HCT116 (cell line): ENCODE data around the gene USP24. TPM values are rescaled to one million over a fixed set of nuclear protein-coding genes. Genes with fewer than 3 reads are reported as not detected.

Source experiments
- ATAC-seq: fragments of 200-7000 bp; cut with Tn5 transposase; 2 replicates; pipeline ENCODE4 v1.9.1; 2020; ENCODE audit warnings: mild to moderate bottlenecking, moderate library complexity
- BruUV-seq: library from RNA; stranded (reverse); fragments of 400-500 nt; replicated peaks from 2 replicates; lab custom pipeline; 2021; lab: Mats Ljungman, UMichigan
- CTCF ChIA-PET: fragments of 300-600 bp; sonication (Branson Sonifier 250); formaldehyde crosslinking; loops from one replicate; lab custom pipeline; 2021; ENCODE audit warnings: antibody characterized with exemption; lab: Charles Lee
- POLR2A ChIA-PET: fragments of 300-600, 350-600 bp; sonication (Branson Sonifier 250); formaldehyde crosslinking; loops from one replicate; lab custom pipeline; 2021; ENCODE audit warnings: antibody characterized with exemption; lab: Charles Lee
- RAD21 ChIA-PET, 2 experiments: fragments of 300-600 bp; sonication (Branson Sonifier 250); formaldehyde crosslinking; loops; one replicate each; lab custom pipeline; 2023; ENCODE audit warnings: low total read pairs in 2 of 2; ENCODE audit not compliant: uncharacterized antibody in 2 of 2, unreplicated experiment in 2 of 2, low non-redundant PET in 1 of 2; lab: Charles Lee
- DNase-seq: peaks from one replicate; pipeline ENCODE4 v3.0.0-alpha.2; 2010; ENCODE audit warnings: low read depth, low spot score
- H2AFZ ChIP-seq: fragments of 200-600 bp; shearing (Covaris generic), sonication (generic); 2 replicates; pipeline ENCODE4 v1.6.1; 2017; ENCODE audit warnings: low read depth, mixed run types, mixed read lengths, antibody characterized with exemption, low read length; ENCODE audit not compliant: poor library complexity, severe bottlenecking
- H3K27ac ChIP-seq: 2 replicates; pipeline ENCODE4 v1.5.1; 2012; ENCODE audit warnings: low read depth, low read length
- H3K27me3 ChIP-seq: fragments of 200-600 bp; sonication (generic); 2 replicates; pipeline ENCODE4 v1.6.1; 2016; ENCODE audit warnings: mixed run types, low read length, mixed read lengths; ENCODE audit not compliant: insufficient read depth
- H3K36me3 ChIP-seq, 2 experiments: fragments of 200-500 bp in 1 of 2; fragments of 200-600 bp in 1 of 2; sonication (Bioruptor generic) in 1 of 2; sonication (generic) in 1 of 2; 2 replicates each; pipeline versions ENCODE4 v1.5.1 to v1.6.1; 2014 to 2016; ENCODE audit warnings: low read length in 2 of 2, inconsistent platforms in 1 of 2, mixed read lengths in 1 of 2, mixed run types in 1 of 2; ENCODE audit not compliant: insufficient read depth in 2 of 2, control insufficient read depth in 1 of 2
- H3K4me1 ChIP-seq, 2 experiments: fragments of 200-600 bp in 1 of 2; sonication (generic) in 1 of 2; 2 replicates each; pipeline versions ENCODE4 v1.5.1 to v1.6.1; 2012 to 2017; ENCODE audit warnings: low read length in 2 of 2, inconsistent platforms in 1 of 2, mild to moderate bottlenecking in 1 of 2, mixed read lengths in 1 of 2, mixed run types in 1 of 2, moderate library complexity in 1 of 2; ENCODE audit not compliant: insufficient read depth in 2 of 2, control insufficient read depth in 1 of 2
- H3K4me2 ChIP-seq: fragments of 200-600 bp; sonication (generic); 2 replicates; pipeline ENCODE4 v1.6.1; 2017; ENCODE audit warnings: mixed run types, low read length, mixed read lengths
- H3K4me3 ChIP-seq, 2 experiments: fragments of 200-600 bp in 1 of 2; sonication (generic) in 1 of 2; replicated peaks in 1 of 2; 2 replicates each; pipeline ENCODE4 v1.5.1; 2011 to 2016; ENCODE audit warnings: low read length in 2 of 2, control low read depth in 1 of 2, low read depth in 1 of 2, mild to moderate bottlenecking in 1 of 2, mixed read lengths in 1 of 2, mixed run types in 1 of 2
- H3K79me2 ChIP-seq: fragments of 200-600 bp; sonication (generic); 2 replicates; pipeline ENCODE4 v1.6.1; 2017; ENCODE audit warnings: mild to moderate bottlenecking, mixed run types, low read length, moderate library complexity, mixed read lengths; ENCODE audit not compliant: insufficient read depth
- H3K9ac ChIP-seq: fragments of 200-600 bp; sonication (generic); 2 replicates; pipeline ENCODE4 v1.6.1; 2016; ENCODE audit warnings: low read length, mixed read lengths
- H3K9me2 ChIP-seq: fragments of 200-600 bp; sonication (generic), shearing (Covaris generic); 2 replicates; pipeline ENCODE4 v1.6.1; 2017; ENCODE audit warnings: mixed run types, mild to moderate bottlenecking, moderate library complexity; ENCODE audit not compliant: insufficient read depth
- H3K9me3 ChIP-seq, 2 experiments: fragments of 200-500 bp in 1 of 2; fragments of 200-600 bp in 1 of 2; sonication (Bioruptor generic) in 1 of 2; sonication (generic) in 1 of 2; 2 replicates each; pipeline ENCODE4 v1.6.1; 2014 to 2017; ENCODE audit warnings: low read length in 2 of 2, mixed read lengths in 2 of 2, inconsistent platforms in 1 of 2, low read depth in 1 of 2, mild to moderate bottlenecking in 1 of 2, mixed run types in 1 of 2, moderate library complexity in 1 of 2; ENCODE audit not compliant: control insufficient read depth in 1 of 2, insufficient read depth in 1 of 2
- H4K20me1 ChIP-seq: fragments of 200-600 bp; sonication (generic), shearing (Covaris generic); 2 replicates; pipeline ENCODE4 v1.6.1; 2017; ENCODE audit warnings: mixed run types, mild to moderate bottlenecking, moderate library complexity; ENCODE audit not compliant: insufficient read depth
- CBX3 ChIP-seq: IDR thresholded peaks from 2 replicates; pipeline ENCODE4 v1.6.1; 2012; ENCODE audit warnings: low read depth
- EGR1 ChIP-seq: IDR thresholded peaks from 2 replicates; pipeline ENCODE4 v1.6.1; 2012; ENCODE audit warnings: low read depth
- EZH2phosphoT487 ChIP-seq: fragments of 200-600 bp; IDR thresholded peaks from 2 replicates; pipeline ENCODE4 v1.6.1; 2018; ENCODE audit warnings: antibody characterized with exemption, borderline replicate concordance
- FOSL1 ChIP-seq: IDR thresholded peaks from 2 replicates; pipeline ENCODE4 v1.6.1; 2012; ENCODE audit warnings: low read depth
- POLR2A ChIP-seq: IDR thresholded peaks from 2 replicates; pipeline ENCODE4 v1.7.0; 2011; ENCODE audit warnings: borderline replicate concordance; ENCODE audit not compliant: insufficient read depth, insufficient read length; ENCODE audit errors: extremely low read depth
- REST ChIP-seq: IDR thresholded peaks from 2 replicates; pipeline ENCODE4 v1.6.1; 2012; ENCODE audit warnings: low read depth
- ZNF274 ChIP-seq: fragments of 200-500 bp; sonication (Bioruptor generic); IDR thresholded peaks from 2 replicates; pipeline ENCODE4 v1.6.1; 2014; ENCODE audit warnings: mild to moderate bottlenecking, low read depth, low read length, inconsistent platforms
- intact Hi-C: fragments of 100-400 bp; cut with micrococcal nuclease; formaldehyde crosslinking; loops from 2 replicates; pipeline ENCODE4 v1.10.0; 2022
- total RNA-seq: library from RNA; stranded (reverse); gene quantifications from one replicate; pipeline ENCODE4 v1.2.1, GENCODE V29; 2021; ENCODE audit not compliant: unreplicated experiment

The USP24 gene
- total RNA-seq, 1 experiment from 2014 or later: 34.2 TPM

GRCh38 chr1:55156608-55157007 lies 58.6 kb downstream of the USP24 start:
- ChIA-PET CTCF (no interaction called here), POLR2A (no interaction called here), RAD21 (no interaction called here)
- Histone ChIP-seq H3K79me2 (no peaks in the 10 kb centered on the region), H3K4me3 (no peak overlapping the region), H3K9me3 (no peaks in the 10 kb centered on the region), H3K4me2 (no peak overlapping the region), H3K36me3 (peaks cover 21 to 22% of the 10 kb centered on the region in 2 experiments; a peak in 2 of 4 replicates), H3K27ac (no peak overlapping the region), H3K9me2 (no peaks in the 10 kb centered on the region), H3K4me1 (no peaks in the 10 kb centered on the region), H3K9ac (no peak overlapping the region), H3K27me3 (no peaks in the 10 kb centered on the region), H4K20me1 (no peaks in the 10 kb centered on the region), H2AFZ (no peak overlapping the region)
- BruUV-seq: no TSS peak
- DNase-seq: no peak
- TF ChIP-seq CBX3 (no peak), EGR1 (no peak), ZNF274 (no peak), FOSL1 (no peak), EZH2phosphoT487 (no peak), REST (no peak)
- intact Hi-C loops: no loop called here
- ATAC-seq: no peak

DNA sequence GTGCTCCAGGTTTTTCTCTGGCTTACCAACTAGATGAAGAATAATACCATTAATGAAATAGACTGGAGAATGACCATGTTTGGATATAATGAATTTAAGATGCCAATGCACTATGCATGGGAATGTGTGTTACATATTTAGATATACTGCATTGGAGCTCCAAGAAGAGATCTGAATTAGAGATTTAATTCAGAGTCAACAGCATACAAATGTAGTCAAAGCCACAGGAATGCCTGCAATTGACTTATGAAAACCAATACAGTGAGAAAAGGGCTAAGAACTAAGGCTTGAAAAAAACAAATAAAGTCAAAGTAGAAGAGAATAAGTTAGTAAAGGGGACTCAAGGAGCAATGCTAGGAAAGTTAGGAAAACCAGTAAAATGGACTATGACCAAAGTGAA lies 59.1 kb downstream of the USP24 start:
- peaks cover 21 to 22% of the 10 kb centered on the region in 2 experiments; a peak in 2 of 4 replicates for H3K36me3 ChIP-seq
- POLR2A ChIA-PET: no interaction called here
- no TSS peak for BruUV-seq

More for the DNA sequence above, 59.1 kb downstream of the USP24 start:
- intact Hi-C loops: no loop called here
- no peak for ATAC-seq
- no peak overlapping the region for H3K4me3 ChIP-seq
- no peak overlapping the region for H3K27ac ChIP-seq
- no peak overlapping the region for H3K9ac ChIP-seq
- H3K27me3 ChIP-seq: no peaks in the 10 kb centered on the region
- DNase-seq: no peak
- H3K4me2 ChIP-seq: no peak overlapping the region
- ChIA-PET CTCF (no interaction called here), RAD21 (no interaction called here)
- no peak overlapping the region for H2AFZ ChIP-seq
- TF ChIP-seq POLR2A: no peak
- H3K4me1 ChIP-seq: no peaks in the 10 kb centered on the region
- H3K9me3 ChIP-seq: no peaks in the 10 kb centered on the region
- H3K9me2 ChIP-seq: no peaks in the 10 kb centered on the region
- no peaks in the 10 kb centered on the region for H3K79me2 ChIP-seq
- H4K20me1 ChIP-seq: no peaks in the 10 kb centered on the region
